HCT116 (cell line): ENCODE data around the gene IQSEC3. TPM values are rescaled to one million over a fixed set of nuclear protein-coding genes. Genes with fewer than 3 reads are reported as not detected.

Source experiments
- ATAC-seq: fragments of 200-7000 bp; cut with Tn5 transposase; 2 replicates; pipeline ENCODE4 v1.9.1; 2020; ENCODE audit warnings: mild to moderate bottlenecking, moderate library complexity
- BruUV-seq: library from RNA; stranded (reverse); fragments of 400-500 nt; replicated peaks from 2 replicates; lab custom pipeline; 2021; lab: Mats Ljungman, UMichigan
- CTCF ChIA-PET: fragments of 300-600 bp; sonication (Branson Sonifier 250); formaldehyde crosslinking; loops from one replicate; lab custom pipeline; 2021; ENCODE audit warnings: antibody characterized with exemption; lab: Charles Lee
- POLR2A ChIA-PET: fragments of 300-600, 350-600 bp; sonication (Branson Sonifier 250); formaldehyde crosslinking; loops from one replicate; lab custom pipeline; 2021; ENCODE audit warnings: antibody characterized with exemption; lab: Charles Lee
- RAD21 ChIA-PET, 2 experiments: fragments of 300-600 bp; sonication (Branson Sonifier 250); formaldehyde crosslinking; loops; one replicate each; lab custom pipeline; 2023; ENCODE audit warnings: low total read pairs in 2 of 2; ENCODE audit not compliant: uncharacterized antibody in 2 of 2, unreplicated experiment in 2 of 2, low non-redundant PET in 1 of 2; lab: Charles Lee
- DNase-seq: peaks from one replicate; pipeline ENCODE4 v3.0.0-alpha.2; 2010; ENCODE audit warnings: low read depth, low spot score
- H2AFZ ChIP-seq: fragments of 200-600 bp; shearing (Covaris generic), sonication (generic); 2 replicates; pipeline ENCODE4 v1.6.1; 2017; ENCODE audit warnings: low read depth, mixed run types, mixed read lengths, antibody characterized with exemption, low read length; ENCODE audit not compliant: poor library complexity, severe bottlenecking
- H3K27ac ChIP-seq: 2 replicates; pipeline ENCODE4 v1.5.1; 2012; ENCODE audit warnings: low read depth, low read length
- H3K27me3 ChIP-seq: fragments of 200-600 bp; sonication (generic); 2 replicates; pipeline ENCODE4 v1.6.1; 2016; ENCODE audit warnings: mixed run types, low read length, mixed read lengths; ENCODE audit not compliant: insufficient read depth
- H3K36me3 ChIP-seq, 2 experiments: fragments of 200-500 bp in 1 of 2; fragments of 200-600 bp in 1 of 2; sonication (Bioruptor generic) in 1 of 2; sonication (generic) in 1 of 2; 2 replicates each; pipeline versions ENCODE4 v1.5.1 to v1.6.1; 2014 to 2016; ENCODE audit warnings: low read length in 2 of 2, inconsistent platforms in 1 of 2, mixed read lengths in 1 of 2, mixed run types in 1 of 2; ENCODE audit not compliant: insufficient read depth in 2 of 2, control insufficient read depth in 1 of 2
- H3K4me1 ChIP-seq, 2 experiments: fragments of 200-600 bp in 1 of 2; sonication (generic) in 1 of 2; 2 replicates each; pipeline versions ENCODE4 v1.5.1 to v1.6.1; 2012 to 2017; ENCODE audit warnings: low read length in 2 of 2, inconsistent platforms in 1 of 2, mild to moderate bottlenecking in 1 of 2, mixed read lengths in 1 of 2, mixed run types in 1 of 2, moderate library complexity in 1 of 2; ENCODE audit not compliant: insufficient read depth in 2 of 2, control insufficient read depth in 1 of 2
- H3K4me2 ChIP-seq: fragments of 200-600 bp; sonication (generic); 2 replicates; pipeline ENCODE4 v1.6.1; 2017; ENCODE audit warnings: mixed run types, low read length, mixed read lengths
- H3K4me3 ChIP-seq, 2 experiments: fragments of 200-600 bp in 1 of 2; sonication (generic) in 1 of 2; replicated peaks in 1 of 2; 2 replicates each; pipeline ENCODE4 v1.5.1; 2011 to 2016; ENCODE audit warnings: low read length in 2 of 2, control low read depth in 1 of 2, low read depth in 1 of 2, mild to moderate bottlenecking in 1 of 2, mixed read lengths in 1 of 2, mixed run types in 1 of 2
- H3K79me2 ChIP-seq: fragments of 200-600 bp; sonication (generic); 2 replicates; pipeline ENCODE4 v1.6.1; 2017; ENCODE audit warnings: mild to moderate bottlenecking, mixed run types, low read length, moderate library complexity, mixed read lengths; ENCODE audit not compliant: insufficient read depth
- H3K9ac ChIP-seq: fragments of 200-600 bp; sonication (generic); 2 replicates; pipeline ENCODE4 v1.6.1; 2016; ENCODE audit warnings: low read length, mixed read lengths
- H3K9me2 ChIP-seq: fragments of 200-600 bp; sonication (generic), shearing (Covaris generic); 2 replicates; pipeline ENCODE4 v1.6.1; 2017; ENCODE audit warnings: mixed run types, mild to moderate bottlenecking, moderate library complexity; ENCODE audit not compliant: insufficient read depth
- H3K9me3 ChIP-seq, 2 experiments: fragments of 200-500 bp in 1 of 2; fragments of 200-600 bp in 1 of 2; sonication (Bioruptor generic) in 1 of 2; sonication (generic) in 1 of 2; 2 replicates each; pipeline ENCODE4 v1.6.1; 2014 to 2017; ENCODE audit warnings: low read length in 2 of 2, mixed read lengths in 2 of 2, inconsistent platforms in 1 of 2, low read depth in 1 of 2, mild to moderate bottlenecking in 1 of 2, mixed run types in 1 of 2, moderate library complexity in 1 of 2; ENCODE audit not compliant: control insufficient read depth in 1 of 2, insufficient read depth in 1 of 2
- H4K20me1 ChIP-seq: fragments of 200-600 bp; sonication (generic), shearing (Covaris generic); 2 replicates; pipeline ENCODE4 v1.6.1; 2017; ENCODE audit warnings: mixed run types, mild to moderate bottlenecking, moderate library complexity; ENCODE audit not compliant: insufficient read depth
- ATF3 ChIP-seq: IDR thresholded peaks from 2 replicates; pipeline ENCODE4 v1.6.1; 2012
- CBX3 ChIP-seq: IDR thresholded peaks from 2 replicates; pipeline ENCODE4 v1.6.1; 2012; ENCODE audit warnings: low read depth
- CEBPB ChIP-seq: IDR thresholded peaks from 2 replicates; pipeline ENCODE4 v1.6.1; 2012; ENCODE audit warnings: low read depth
- CTCF ChIP-seq, 3 experiments: fragments of 200-600 bp in 1 of 3; sonication (generic) in 1 of 3; IDR thresholded peaks in 2 of 3; conservative IDR thresholded peaks in 1 of 3; 2 replicates each; pipeline ENCODE4 v1.5.1; 2012 to 2017; ENCODE audit warnings: low read depth in 2 of 3, low read length in 2 of 3, antibody characterized with exemption in 1 of 3, borderline replicate concordance in 1 of 3, control low read depth in 1 of 3, mild to moderate bottlenecking in 1 of 3, mixed read lengths in 1 of 3, mixed run types in 1 of 3, moderate library complexity in 1 of 3; ENCODE audit not compliant: insufficient read depth in 1 of 3
- ELF1 ChIP-seq: IDR thresholded peaks from 2 replicates; pipeline ENCODE4 v1.6.1; 2012; ENCODE audit warnings: low read depth, borderline replicate concordance
- EZH2phosphoT487 ChIP-seq: fragments of 200-600 bp; IDR thresholded peaks from 2 replicates; pipeline ENCODE4 v1.6.1; 2018; ENCODE audit warnings: antibody characterized with exemption, borderline replicate concordance
- FOSL1 ChIP-seq: IDR thresholded peaks from 2 replicates; pipeline ENCODE4 v1.6.1; 2012; ENCODE audit warnings: low read depth
- JUND ChIP-seq: IDR thresholded peaks from 2 replicates; pipeline ENCODE4 v1.6.1; 2012
- MAX ChIP-seq: IDR thresholded peaks from 2 replicates; pipeline ENCODE4 v1.6.1; 2012
- POLR2A ChIP-seq: IDR thresholded peaks from 2 replicates; pipeline ENCODE4 v1.7.0; 2011; ENCODE audit warnings: borderline replicate concordance; ENCODE audit not compliant: insufficient read depth, insufficient read length; ENCODE audit errors: extremely low read depth
- POLR2AphosphoS5 ChIP-seq: IDR thresholded peaks from 2 replicates; pipeline ENCODE4 v1.6.1; 2011; ENCODE audit warnings: mild to moderate bottlenecking, low read depth, low read length, moderate library complexity
- RAD21 ChIP-seq: IDR thresholded peaks from 2 replicates; pipeline ENCODE4 v1.6.1; 2012; ENCODE audit warnings: low read depth, mild to moderate bottlenecking
- SIN3A ChIP-seq: IDR thresholded peaks from 2 replicates; pipeline ENCODE4 v1.6.1; 2012; ENCODE audit warnings: low read depth
- SP1 ChIP-seq: IDR thresholded peaks from 2 replicates; pipeline ENCODE4 v1.6.1; 2012; ENCODE audit warnings: low read depth
- SRF ChIP-seq: IDR thresholded peaks from 2 replicates; pipeline ENCODE4 v1.6.1; 2012; ENCODE audit warnings: low read depth
- TCF7L2 ChIP-seq: IDR thresholded peaks from 2 replicates; pipeline ENCODE4 v1.7.0; 2011; ENCODE audit warnings: borderline replicate concordance, inconsistent platforms; ENCODE audit not compliant: insufficient read depth, insufficient read length; ENCODE audit errors: extremely low read depth
- YY1 ChIP-seq: IDR thresholded peaks from 2 replicates; pipeline ENCODE4 v1.6.1; 2011; ENCODE audit warnings: low read length, low read depth, moderate library complexity, mild to moderate bottlenecking; ENCODE audit not compliant: insufficient replicate concordance; ENCODE audit errors: extremely low read depth
- ZBTB33 ChIP-seq: IDR thresholded peaks from 2 replicates; pipeline ENCODE4 v1.6.1; 2011; ENCODE audit warnings: mild to moderate bottlenecking, low read length, moderate library complexity; ENCODE audit not compliant: insufficient replicate concordance; ENCODE audit errors: extremely low read depth
- ZFX ChIP-seq: fragments of 450-650 bp; IDR thresholded peaks from 2 replicates; pipeline ENCODE4 v1.6.1; 2017
- ZNF274 ChIP-seq: fragments of 200-500 bp; sonication (Bioruptor generic); IDR thresholded peaks from 2 replicates; pipeline ENCODE4 v1.6.1; 2014; ENCODE audit warnings: mild to moderate bottlenecking, low read depth, low read length, inconsistent platforms
- intact Hi-C: fragments of 100-400 bp; cut with micrococcal nuclease; formaldehyde crosslinking; loops from 2 replicates; pipeline ENCODE4 v1.10.0; 2022
- total RNA-seq: library from RNA; stranded (reverse); gene quantifications from one replicate; pipeline ENCODE4 v1.2.1, GENCODE V29; 2021; ENCODE audit not compliant: unreplicated experiment

IQSEC3 gene
- total RNA-seq, 1 experiment from 2014 or later, result not detected

- no TSS peak for BruUV-seq
Observed at GRCh38 chr12:109446-109845, 42.9 kb downstream of the IQSEC3 start.

More at GRCh38 chr12:109446-109845, 42.9 kb downstream of the IQSEC3 start:
- Histone ChIP-seq H3K4me2 (no peak overlapping the region), H3K9ac (no peak overlapping the region), H3K4me3 (no peak overlapping the region), H3K9me2 (no peaks in the 10 kb centered on the region), H3K27ac (no peak overlapping the region), H3K27me3 (no peaks in the 10 kb centered on the region), H3K36me3 (no peaks in the 10 kb centered on the region), H3K4me1 (peaks cover 13 to 29% of the 10 kb centered on the region in 2 experiments), H4K20me1 (no peaks in the 10 kb centered on the region), H3K9me3 (no peaks in the 10 kb centered on the region), H3K79me2 (no peaks in the 10 kb centered on the region), H2AFZ (no peak overlapping the region)
- ChIA-PET CTCF (no interaction called here), RAD21 (no interaction called here), POLR2A (no interaction called here)
- TF ChIP-seq ZBTB33, result no peak
- TF ChIP-seq CTCF (IDR thresholded peaks at IDR 0.05 in 2 of 3, conservative IDR thresholded peaks at IDR 0.05 in 1 of 3; ENCODE audit: borderline replicate concordance in 1 of 3, insufficient read depth in 1 of 3, low read depth in 2 of 3, low read length in 2 of 3), result no peak
- no peak for TF ChIP-seq POLR2AphosphoS5
- no peak for TF ChIP-seq CBX3
- TF ChIP-seq ZNF274, result no peak
- no peak for TF ChIP-seq RAD21
- no peak for TF ChIP-seq CEBPB
- TF ChIP-seq ZFX, result no peak
- TF ChIP-seq EZH2phosphoT487, result no peak
- TF ChIP-seq JUND, result no peak
- no peak for TF ChIP-seq SIN3A
- TF ChIP-seq MAX, result no peak
- no peak for TF ChIP-seq TCF7L2
- no peak for TF ChIP-seq SP1
- no peak for TF ChIP-seq YY1
- no peak for TF ChIP-seq ATF3
- no peak for TF ChIP-seq ELF1
- TF ChIP-seq SRF, result no peak
- no peak for TF ChIP-seq FOSL1
- TF ChIP-seq POLR2A, result no peak
- DNase-seq (no peak), ATAC-seq (no peak)
- intact Hi-C loops, result no loop called here
